Measurements from ENCODE around the gene CPTP. TPM values are rescaled to one million over a fixed set of nuclear protein-coding genes. Genes with fewer than 3 reads are reported as not detected.

The CPTP gene
- polyA plus RNA-seq, 5 donors: 9.4 to 22.0 (median 12.4) TPM

Other genes with a start within 250 kb of the CPTP start
- 10 to 100 TPM in 2 of 5 donors, 1 to 10 TPM in 3; 6.8 to 17.5 (median 10.0) TPM for gene C1orf159, start 208.7 kb upstream of the CPTP start, polyA plus RNA-seq (ENCODE audit: insufficient read depth in 1 of 5, insufficient read length in 5 of 5, low replicate concordance in 1 of 5)
- 1 to 10 TPM in 4 of 5 donors, under 1 TPM in 1; 0.47 to 2.9 (median 1.7) TPM for gene TTLL10, start 150.9 kb upstream of the CPTP start, polyA plus RNA-seq (ENCODE audit: insufficient read depth in 1 of 5, insufficient read length in 5 of 5, low replicate concordance in 1 of 5)
- gene TNFRSF18, start 118.2 kb upstream of the CPTP start, polyA plus RNA-seq (ENCODE audit: insufficient read depth in 1 of 5, insufficient read length in 5 of 5, low replicate concordance in 1 of 5): 1 to 10 TPM in 1 of 5 donors, under 1 TPM in 4; 0.28 to 1.4 (median 0.93) TPM
- gene TNFRSF4, start 110.6 kb upstream of the CPTP start, polyA plus RNA-seq (ENCODE audit: insufficient read depth in 1 of 5, insufficient read length in 5 of 5, low replicate concordance in 1 of 5): 1 to 10 TPM; 2.0 to 5.8 (median 4.1) TPM
- 100 to 1,000 TPM in 2 of 5 donors, 10 to 100 TPM in 3; 75.3 to 125 (median 89.3) TPM for gene SDF4, start 92.8 kb upstream of the CPTP start, polyA plus RNA-seq (ENCODE audit: insufficient read depth in 1 of 5, insufficient read length in 5 of 5, low replicate concordance in 1 of 5)
- gene B3GALT6, start 92.6 kb upstream of the CPTP start, polyA plus RNA-seq (ENCODE audit: insufficient read depth in 1 of 5, insufficient read length in 5 of 5, low replicate concordance in 1 of 5): 10 to 100 TPM; 13.1 to 25.0 (median 14.8) TPM
- gene C1QTNF12, start 78.1 kb upstream of the CPTP start, polyA plus RNA-seq (ENCODE audit: insufficient read depth in 1 of 5, insufficient read length in 5 of 5, low replicate concordance in 1 of 5): 1 to 10 TPM in 1 of 5 donors, under 1 TPM in 4; 0.41 to 1.7 (median 0.58) TPM
- gene UBE2J2, start 50.9 kb upstream of the CPTP start, polyA plus RNA-seq (ENCODE audit: insufficient read depth in 1 of 5, insufficient read length in 5 of 5, low replicate concordance in 1 of 5): 10 to 100 TPM; 40.4 to 69.2 (median 49.8) TPM
- gene SCNN1D, start 44.4 kb upstream of the CPTP start, polyA plus RNA-seq (ENCODE audit: insufficient read depth in 1 of 5, insufficient read length in 5 of 5, low replicate concordance in 1 of 5): 10 to 100 TPM in 1 of 5 donors, 1 to 10 TPM in 4; 3.7 to 11.2 (median 8.6) TPM
- gene ACAP3, start 16.9 kb upstream of the CPTP start, polyA plus RNA-seq (ENCODE audit: insufficient read depth in 1 of 5, insufficient read length in 5 of 5, low replicate concordance in 1 of 5): 10 to 100 TPM; 26.3 to 61.2 (median 38.8) TPM
- gene PUSL1, start 16.2 kb upstream of the CPTP start, polyA plus RNA-seq (ENCODE audit: insufficient read depth in 1 of 5, insufficient read length in 5 of 5, low replicate concordance in 1 of 5): 10 to 100 TPM in 1 of 5 donors, 1 to 10 TPM in 4; 4.6 to 12.3 (median 6.4) TPM
- 100 to 1,000 TPM; 102 to 144 (median 126) TPM for gene INTS11, start 142 bp upstream of the CPTP start, polyA plus RNA-seq (ENCODE audit: insufficient read depth in 1 of 5, insufficient read length in 5 of 5, low replicate concordance in 1 of 5)
- under 1 TPM; 0.24 to 0.88 (median 0.49) TPM for gene TAS1R3, start 6.5 kb downstream of the CPTP start, polyA plus RNA-seq (ENCODE audit: insufficient read depth in 1 of 5, insufficient read length in 5 of 5, low replicate concordance in 1 of 5)
- gene DVL1, start 24.6 kb downstream of the CPTP start, polyA plus RNA-seq (ENCODE audit: insufficient read depth in 1 of 5, insufficient read length in 5 of 5, low replicate concordance in 1 of 5): 10 to 100 TPM; 19.5 to 51.3 (median 29.9) TPM
- gene MXRA8, start 33.8 kb downstream of the CPTP start, polyA plus RNA-seq (ENCODE audit: insufficient read depth in 1 of 5, insufficient read length in 5 of 5, low replicate concordance in 1 of 5): 100 to 1,000 TPM; 108 to 164 (median 155) TPM
- gene AURKAIP1, start 50.4 kb downstream of the CPTP start, polyA plus RNA-seq (ENCODE audit: insufficient read depth in 1 of 5, insufficient read length in 5 of 5, low replicate concordance in 1 of 5): 10 to 100 TPM; 36.5 to 88.5 (median 46.3) TPM
- 100 to 1,000 TPM; 256 to 387 (median 327) TPM for gene CCNL2, start 74.5 kb downstream of the CPTP start, polyA plus RNA-seq (ENCODE audit: insufficient read depth in 1 of 5, insufficient read length in 5 of 5, low replicate concordance in 1 of 5)
- gene MRPL20, start 82.5 kb downstream of the CPTP start, polyA plus RNA-seq (ENCODE audit: insufficient read depth in 1 of 5, insufficient read length in 5 of 5, low replicate concordance in 1 of 5): 100 to 1,000 TPM in 3 of 5 donors, 10 to 100 TPM in 2; 88.3 to 150 (median 104) TPM
- 10 to 100 TPM; 22.2 to 46.8 (median 35.6) TPM for gene ANKRD65, start 96.5 kb downstream of the CPTP start, polyA plus RNA-seq (ENCODE audit: insufficient read depth in 1 of 5, insufficient read length in 5 of 5, low replicate concordance in 1 of 5)
- 100 to 1,000 TPM in 1 of 5 donors, 10 to 100 TPM in 4; 39.8 to 147 (median 63.9) TPM for gene VWA1, start 110.9 kb downstream of the CPTP start, polyA plus RNA-seq (ENCODE audit: insufficient read depth in 1 of 5, insufficient read length in 5 of 5, low replicate concordance in 1 of 5)
- gene ATAD3C, start 124.9 kb downstream of the CPTP start, polyA plus RNA-seq (ENCODE audit: insufficient read depth in 1 of 5, insufficient read length in 5 of 5, low replicate concordance in 1 of 5): 1 to 10 TPM; 2.1 to 4.0 (median 3.3) TPM
- gene ATAD3B, start 147.0 kb downstream of the CPTP start, polyA plus RNA-seq (ENCODE audit: insufficient read depth in 1 of 5, insufficient read length in 5 of 5, low replicate concordance in 1 of 5): 10 to 100 TPM; 13.1 to 23.5 (median 14.8) TPM
- 10 to 100 TPM; 13.8 to 31.6 (median 18.3) TPM for gene ATAD3A, start 187.4 kb downstream of the CPTP start, polyA plus RNA-seq (ENCODE audit: insufficient read depth in 1 of 5, insufficient read length in 5 of 5, low replicate concordance in 1 of 5)
- gene TMEM240, start 215.8 kb downstream of the CPTP start, polyA plus RNA-seq (ENCODE audit: insufficient read depth in 1 of 5, insufficient read length in 5 of 5, low replicate concordance in 1 of 5): 1 to 10 TPM; 3.8 to 8.1 (median 4.5) TPM